ENCODE measurements around the gene STUM.
"Not testable (repeated sequence)": the region's sequence is repeated elsewhere in the genome, so short reads cannot be mapped to it uniquely, and the experiment has no call there.

Gene STUM

DNA sequence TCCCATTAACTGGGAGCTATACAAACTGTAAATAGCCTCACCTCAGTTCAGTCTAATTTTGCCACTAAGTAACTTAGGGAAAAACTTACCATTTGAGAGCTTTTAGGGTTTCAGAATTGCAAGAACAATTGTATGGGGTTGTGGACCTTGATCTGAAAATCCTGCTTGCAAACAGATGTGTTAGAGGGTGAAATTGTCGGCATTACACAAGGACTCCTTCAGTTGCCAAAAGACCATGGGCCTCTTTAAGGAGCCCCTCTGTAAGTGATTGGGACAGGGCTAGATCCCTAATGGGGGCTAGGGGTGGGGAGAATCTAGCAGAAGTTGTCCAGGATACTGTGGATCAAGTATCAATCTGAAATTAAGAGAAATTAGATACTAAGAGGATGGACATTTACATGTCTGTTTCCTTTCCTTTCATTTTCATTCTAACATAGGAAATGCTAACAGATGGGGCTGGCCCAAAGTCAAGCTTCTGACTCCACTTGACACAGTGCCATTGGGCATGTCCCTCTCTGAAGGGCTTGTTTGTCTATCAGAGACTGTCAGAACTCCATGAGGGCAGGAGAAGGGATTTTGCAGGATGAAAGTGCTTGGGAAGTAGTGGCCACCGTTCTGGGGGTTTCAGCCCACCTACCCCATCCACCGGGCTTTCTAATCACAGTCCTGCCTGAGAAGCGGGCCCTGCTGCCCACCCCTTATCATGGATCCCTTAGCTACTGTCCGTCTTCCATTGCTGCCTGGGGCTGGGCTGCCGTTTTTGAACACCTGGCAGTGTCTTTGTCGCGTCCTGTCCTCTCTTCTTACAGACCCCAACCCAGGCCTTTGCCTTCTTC, 54.7 kb downstream of the STUM start:
- FAIRE-seq (no peak), DNase-seq (ENCODE audit: low spot score) (no peak)

GRCh38 chr1:226603858-226604559, 55.4 kb downstream of the STUM start:
- no peak for FAIRE-seq
- no peak for DNase-seq (ENCODE audit: low spot score)

- no peak for FAIRE-seq
- DNase-seq (ENCODE audit: low spot score), result no peak
Observed at GRCh38 chr1:226604560-226605317, 56.2 kb downstream of the STUM start.

- no peak for DNase-seq (ENCODE audit: low spot score)
- FAIRE-seq, result no peak
Observed at GRCh38 chr1:226605318-226605950, 56.9 kb downstream of the STUM start.

GRCh38 chr1:226606311-226607267, 58.0 kb downstream of the STUM start:
- FAIRE-seq (no peak), DNase-seq (ENCODE audit: low spot score) (no peak)

DNA sequence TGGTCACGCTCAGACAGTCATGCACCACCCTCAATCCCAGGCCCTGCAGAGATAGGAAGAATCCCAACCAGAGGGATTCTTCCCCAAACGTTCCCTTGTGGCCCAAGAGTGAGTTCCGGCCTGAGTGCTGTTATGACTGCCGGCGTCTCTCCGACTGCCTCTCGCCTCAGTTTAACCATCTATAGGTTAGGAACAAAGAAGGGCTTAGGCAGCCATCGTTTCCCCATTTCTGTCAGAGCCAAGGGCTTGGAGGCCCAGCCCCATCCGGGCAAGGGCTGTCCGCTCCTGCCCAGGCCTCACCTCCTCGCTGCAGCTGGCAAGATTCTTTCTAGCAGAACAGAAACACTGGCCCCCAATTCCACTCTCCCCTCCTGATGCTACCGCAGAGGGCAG, 58.7 kb downstream of the STUM start:
- FAIRE-seq (no peak), DNase-seq (ENCODE audit: low spot score) (no peak)

DNA sequence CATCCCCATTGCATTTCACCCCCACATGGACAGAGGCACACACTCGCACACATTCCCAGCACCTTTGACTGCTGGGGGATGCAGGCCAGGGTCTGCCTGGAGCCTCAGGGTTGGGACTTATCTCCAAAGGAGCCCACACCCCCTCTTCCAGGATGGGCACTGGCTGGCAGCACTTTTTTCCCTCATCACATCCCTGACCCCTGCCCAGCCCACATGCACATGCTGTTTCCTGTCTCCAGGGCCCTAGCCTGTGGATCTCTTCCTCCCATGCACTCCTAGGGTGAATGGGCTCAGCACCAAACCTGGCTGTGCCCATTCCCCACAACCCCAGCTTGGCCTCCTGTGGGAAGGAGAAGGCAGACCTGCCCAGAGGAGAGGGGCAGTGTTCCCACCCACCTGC, 59.3 kb downstream of the STUM start:
- FAIRE-seq, result no peak
- no peak for DNase-seq (ENCODE audit: low spot score)

GRCh38 chr1:226608699-226609505, 60.3 kb downstream of the STUM start:
- peak; percentile 74 for DNase-seq (ENCODE audit: low spot score)
- FAIRE-seq, result no peak

DNA sequence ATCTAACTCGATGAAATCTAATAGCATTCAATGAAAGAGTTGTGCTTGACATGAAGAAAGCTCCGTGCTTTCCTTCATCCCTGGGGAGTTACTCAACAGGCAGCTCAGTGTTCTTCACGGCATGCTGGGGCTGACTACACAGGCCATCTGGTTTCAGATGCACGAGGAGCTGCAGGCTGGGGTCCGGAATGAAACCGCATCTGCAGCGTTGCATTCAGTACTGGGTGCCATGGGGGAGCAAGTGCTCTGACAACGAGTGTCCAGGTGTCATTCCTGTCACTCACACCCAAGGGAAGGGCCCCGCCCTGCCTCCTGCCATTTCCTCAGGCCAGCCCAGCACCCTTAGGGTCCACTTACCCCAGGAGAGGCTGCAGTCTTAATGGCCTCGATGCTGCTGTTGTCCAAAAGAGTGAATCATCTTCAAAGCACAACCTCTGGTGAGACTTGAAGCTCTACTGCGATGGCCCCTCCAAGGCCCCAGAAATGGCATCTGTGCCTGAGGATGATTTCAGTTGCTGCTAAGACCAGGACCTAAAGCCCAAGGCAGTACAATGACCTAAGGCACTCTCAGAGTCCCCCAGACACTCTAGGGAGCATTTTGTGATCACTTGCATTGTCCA, 61.4 kb downstream of the STUM start:
- DNase-seq (ENCODE audit: low spot score) (no peak), FAIRE-seq (no peak)

GRCh38 chr1:226610671-226611070, 62.1 kb downstream of the STUM start:
- DNase-seq (ENCODE audit: low spot score) (no peak), FAIRE-seq (no peak)

GRCh38 chr1:226611301-226611700, 62.7 kb downstream of the STUM start:
- FAIRE-seq (no peak), DNase-seq (ENCODE audit: low spot score) (no peak)

DNA sequence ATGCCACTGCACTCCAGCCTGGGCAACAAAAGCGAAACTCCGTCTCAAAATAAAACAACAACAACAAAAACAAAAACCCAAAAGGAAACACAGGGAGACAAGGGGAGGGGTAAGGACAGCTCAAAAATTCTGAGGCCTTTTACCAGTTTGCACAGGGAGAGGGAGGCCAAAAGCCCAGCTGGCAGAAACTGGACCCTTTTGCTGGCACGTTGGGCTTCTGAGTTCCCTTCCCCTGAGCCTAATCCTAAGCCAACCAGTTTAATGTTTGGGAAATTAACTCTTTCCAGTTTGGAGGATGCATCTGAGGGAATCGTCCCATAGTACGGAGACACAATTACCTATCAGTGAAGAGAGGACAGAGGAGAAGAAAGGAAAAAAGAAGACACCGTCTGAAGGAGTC, 63.4 kb downstream of the STUM start:
- not testable (repeated sequence) for FAIRE-seq; DNase-seq (ENCODE audit: low spot score)

DNA sequence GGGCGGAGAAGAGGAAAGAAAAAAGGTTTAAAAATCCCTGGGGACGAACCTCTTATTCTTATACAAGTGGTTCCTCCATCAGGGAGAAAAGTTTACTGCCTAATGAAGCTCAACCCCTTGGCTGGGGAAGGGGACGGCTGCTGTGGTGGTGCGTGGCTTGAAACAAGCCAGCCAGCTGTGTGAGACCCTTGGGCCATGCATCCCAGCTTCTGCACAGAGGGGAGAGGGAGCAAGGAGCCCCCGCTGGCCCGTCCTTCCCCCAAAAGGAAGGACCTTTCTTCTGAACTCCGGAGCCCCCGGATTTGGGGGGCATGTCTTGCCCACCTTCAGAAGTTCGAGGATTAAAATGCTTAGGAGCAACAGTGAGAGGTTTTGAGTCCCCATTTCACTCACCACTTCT, 67.3 kb downstream of the STUM start:
- no peak for FAIRE-seq
- no peak for DNase-seq (ENCODE audit: low spot score)

- no peak for FAIRE-seq
- no peak for DNase-seq (ENCODE audit: low spot score)
Observed at GRCh38 chr1:226616636-226617035, 68.1 kb downstream of the STUM start.

DNA sequence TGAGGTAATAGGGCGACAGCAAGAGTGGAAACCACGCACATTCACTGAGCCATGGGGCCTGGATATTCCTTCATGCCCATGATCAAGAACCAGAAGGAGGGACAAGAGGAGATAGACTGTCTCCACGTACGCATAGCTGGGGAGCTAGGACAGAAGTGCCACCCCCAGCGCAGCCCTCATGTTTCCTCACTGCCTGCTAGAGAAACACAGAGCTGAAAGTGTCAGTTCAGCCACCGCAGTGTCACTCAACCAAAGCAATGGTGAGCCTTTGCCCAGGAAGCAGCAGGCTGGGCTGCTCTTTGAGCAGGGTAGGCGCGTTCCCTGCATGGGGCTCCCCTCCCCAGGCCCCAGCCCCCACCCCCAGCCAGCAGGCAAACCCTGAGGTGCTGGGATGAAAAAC, 68.5 kb downstream of the STUM start:
- FAIRE-seq, result no peak
- DNase-seq (ENCODE audit: low spot score), result no peak

DNA sequence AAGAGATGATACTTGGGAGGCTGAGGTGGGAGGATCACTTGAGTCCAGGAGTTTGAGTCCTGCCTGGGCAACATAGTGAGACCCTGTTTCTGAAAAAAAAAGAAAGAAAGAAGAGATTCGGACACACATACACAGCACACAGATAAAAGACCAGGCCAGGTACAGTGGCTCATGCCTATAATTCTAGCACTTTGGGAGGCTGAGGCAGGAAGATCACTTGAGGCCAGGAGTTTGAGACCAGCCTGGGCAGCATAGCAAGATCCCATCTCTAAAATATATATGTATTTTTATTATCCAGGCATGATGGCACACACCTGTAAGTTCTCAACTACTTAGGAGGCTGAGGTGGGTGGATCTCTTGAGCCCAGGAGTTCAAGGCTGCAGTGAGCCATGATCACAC, 69.2 kb downstream of the STUM start:
- not testable (repeated sequence) for DNase-seq (ENCODE audit: low spot score); FAIRE-seq

- DNase-seq (ENCODE audit: low spot score) (no peak), FAIRE-seq (no peak)
Observed at GRCh38 chr1:226618380-226618779, 69.8 kb downstream of the STUM start.

DNA sequence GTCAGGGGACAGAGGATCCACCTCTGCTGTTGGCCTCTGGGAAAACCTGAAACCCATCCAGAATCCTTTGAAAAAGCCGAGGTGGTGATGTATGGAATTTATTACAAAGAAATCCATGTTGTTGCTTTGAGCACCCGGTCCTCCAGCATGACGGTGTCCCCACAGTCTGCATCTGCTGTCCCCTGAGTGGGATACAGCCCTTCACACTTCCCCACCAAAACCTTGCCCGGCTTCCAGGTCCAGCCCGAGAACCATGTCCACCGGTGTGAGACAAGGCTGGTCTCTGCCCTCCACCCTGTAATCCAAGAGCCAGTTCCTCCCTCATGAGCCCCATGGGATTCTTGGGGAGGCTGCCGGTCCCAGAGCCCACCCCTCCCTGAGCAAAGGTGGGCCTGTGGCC, 70.5 kb downstream of the STUM start:
- no peak for FAIRE-seq
- DNase-seq (ENCODE audit: low spot score), result no peak

GRCh38 chr1:226622012-226622411, 73.4 kb downstream of the STUM start:
- FAIRE-seq (no peak), DNase-seq (ENCODE audit: low spot score) (no peak)

All from urothelium cell line (cell line).